ENCODE data around the gene SUGCT.

Gene SUGCT

DNA sequence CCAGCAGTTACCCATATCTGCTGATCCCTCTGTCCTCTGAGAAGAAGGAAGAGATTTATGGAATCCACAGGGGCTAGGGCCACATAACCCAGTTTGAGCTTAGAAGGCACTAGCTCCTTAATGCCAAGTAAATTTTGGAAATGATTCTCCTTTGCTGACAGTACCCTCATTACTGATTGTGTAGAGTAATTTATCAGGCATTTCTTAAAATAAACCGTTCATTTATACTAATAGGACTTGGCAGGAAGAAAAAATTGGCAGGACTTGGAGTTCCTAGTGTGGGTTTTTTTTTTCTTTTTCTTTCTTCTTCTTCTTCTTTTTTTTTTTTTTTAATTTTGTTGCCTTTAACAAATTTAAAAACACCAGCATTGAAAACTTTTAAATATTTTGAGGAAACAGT lies 645.7 kb downstream of the SUGCT start:
- Mint-ChIP-seq H3K9me3 (no peaks in the 10 kb centered on the region), H3K4me3 (no peak overlapping the region), H3K27ac (no peak overlapping the region), H3K4me1 (ENCODE audit: low read depth) (no peaks in the 10 kb centered on the region), H3K27me3 (ENCODE audit: low read depth) (no peaks in the 10 kb centered on the region), H3K36me3 (ENCODE audit: low read depth) (no peaks in the 10 kb centered on the region)

DNA sequence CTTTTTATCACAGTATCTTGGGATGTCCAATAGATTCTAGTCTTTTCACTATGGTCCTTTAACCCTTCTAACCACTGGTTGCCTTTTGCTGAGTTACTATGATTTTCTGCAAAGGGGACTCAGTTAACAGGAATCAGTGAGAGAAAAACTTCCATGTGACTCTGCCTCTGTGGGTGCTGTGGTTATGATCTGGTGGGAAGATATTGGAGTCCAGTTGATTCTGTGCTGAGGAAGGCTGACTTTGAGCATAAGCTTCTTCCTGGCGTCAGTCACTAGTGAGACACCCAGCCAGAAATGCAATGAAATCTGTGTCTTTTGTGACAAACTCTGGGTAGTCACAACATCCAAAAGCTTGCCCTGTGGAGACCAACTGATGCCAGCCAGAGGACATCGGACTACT lies 648.0 kb downstream of the SUGCT start:
- no peak overlapping the region for H3K27ac Mint-ChIP-seq
- no peaks in the 10 kb centered on the region for H3K36me3 Mint-ChIP-seq (ENCODE audit: low read depth)
- no peaks in the 10 kb centered on the region for H3K27me3 Mint-ChIP-seq (ENCODE audit: low read depth)
- no peaks in the 10 kb centered on the region for H3K9me3 Mint-ChIP-seq
- H3K4me3 Mint-ChIP-seq, result no peak overlapping the region
- no peaks in the 10 kb centered on the region for H3K4me1 Mint-ChIP-seq (ENCODE audit: low read depth)

DNA sequence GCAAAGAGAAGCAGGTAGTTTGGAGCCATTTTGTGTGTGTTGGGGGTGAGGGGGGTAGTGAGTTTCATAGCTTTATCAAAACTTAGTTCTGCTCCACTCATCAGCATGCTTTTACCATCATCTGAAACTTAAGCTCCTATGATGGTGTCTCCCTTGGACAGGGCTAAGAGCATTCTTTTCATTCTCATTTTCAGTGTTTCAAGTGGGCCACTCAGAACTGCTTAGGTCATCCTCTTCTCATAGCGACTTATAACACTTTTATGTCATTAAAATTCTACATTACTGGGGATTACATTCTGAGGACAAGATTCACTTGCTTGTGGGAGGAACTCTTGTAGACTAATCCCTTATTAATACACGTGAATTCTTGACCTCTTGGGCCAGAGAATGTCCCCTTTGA lies 649.4 kb downstream of the SUGCT start:
- Mint-ChIP-seq H3K4me1 (ENCODE audit: low read depth) (no peaks in the 10 kb centered on the region), H3K4me3 (no peak overlapping the region), H3K27me3 (ENCODE audit: low read depth) (no peaks in the 10 kb centered on the region), H3K27ac (no peak overlapping the region), H3K36me3 (ENCODE audit: low read depth) (no peaks in the 10 kb centered on the region), H3K9me3 (no peaks in the 10 kb centered on the region)

DNA sequence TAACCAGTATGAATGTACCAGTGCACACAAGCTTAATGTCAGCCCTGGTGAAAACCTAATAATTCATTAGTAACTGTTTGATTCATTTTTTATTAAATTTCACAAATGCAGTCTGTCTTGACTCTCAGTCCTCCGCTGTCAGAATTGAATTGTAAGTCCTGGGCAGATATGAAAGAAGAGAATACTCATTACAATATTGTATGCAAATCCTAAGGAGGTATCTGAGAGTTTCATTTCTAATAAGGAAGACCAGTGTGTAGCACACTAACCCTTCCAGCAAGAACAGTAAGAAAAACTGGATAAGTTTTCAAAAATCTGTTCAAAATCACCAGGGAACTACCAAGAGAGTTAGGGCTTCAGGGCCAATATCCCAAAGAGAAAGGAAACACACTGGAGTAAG lies 652.1 kb downstream of the SUGCT start:
- Mint-ChIP-seq H3K4me1 (ENCODE audit: low read depth) (no peaks in the 10 kb centered on the region), H3K4me3 (no peak overlapping the region), H3K9me3 (peaks cover 3% of the 10 kb centered on the region), H3K27me3 (ENCODE audit: low read depth) (no peaks in the 10 kb centered on the region), H3K27ac (no peak overlapping the region), H3K36me3 (ENCODE audit: low read depth) (no peaks in the 10 kb centered on the region)

DNA sequence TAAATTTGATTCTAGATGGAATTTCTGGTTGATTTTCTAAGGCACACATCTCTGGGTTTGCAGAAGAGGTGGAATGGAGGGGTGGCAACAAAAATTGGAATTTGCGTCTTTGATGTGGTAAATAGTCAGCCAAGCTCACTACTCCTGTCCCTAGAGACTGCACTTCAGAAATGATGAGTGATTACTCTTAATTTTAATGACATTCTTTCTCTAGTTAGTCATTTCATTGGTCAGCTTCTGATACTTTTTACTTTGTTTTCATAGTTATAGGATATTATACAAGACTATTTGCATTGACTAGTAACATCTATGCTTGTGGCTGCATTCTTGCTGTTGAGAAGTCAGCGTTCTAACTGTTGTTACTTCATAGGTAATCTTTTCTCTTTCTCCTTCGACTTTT lies 658.3 kb downstream of the SUGCT start:
- no peak overlapping the region for H3K27ac Mint-ChIP-seq
- no peak overlapping the region for H3K4me3 Mint-ChIP-seq
- no peaks in the 10 kb centered on the region for H3K27me3 Mint-ChIP-seq (ENCODE audit: low read depth)
- no peaks in the 10 kb centered on the region for H3K36me3 Mint-ChIP-seq (ENCODE audit: low read depth)
- peaks cover 3% of the 10 kb centered on the region for H3K9me3 Mint-ChIP-seq
- H3K4me1 Mint-ChIP-seq (ENCODE audit: low read depth), result no peaks in the 10 kb centered on the region

DNA sequence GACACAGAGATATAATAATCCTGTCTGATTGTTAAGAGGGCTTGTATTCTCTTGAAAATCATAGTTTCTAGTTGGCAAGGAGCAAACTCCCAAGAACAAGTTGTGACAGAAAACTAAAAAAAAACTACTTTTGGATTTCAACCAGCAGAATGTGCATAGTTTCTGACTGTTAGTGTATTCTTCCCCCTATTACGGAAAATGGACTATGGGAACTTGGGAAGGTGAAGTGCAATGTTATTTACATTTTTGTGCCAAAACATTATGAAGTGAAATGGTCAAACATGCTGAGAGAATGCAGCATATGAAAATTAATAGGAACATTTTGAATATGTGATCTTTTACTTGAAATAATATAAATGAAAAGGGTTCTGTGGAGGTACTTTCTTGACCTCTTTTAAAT lies 660.8 kb downstream of the SUGCT start:
- Mint-ChIP-seq H3K27ac (no peak overlapping the region), H3K4me1 (ENCODE audit: low read depth) (no peaks in the 10 kb centered on the region), H3K9me3 (no peaks in the 10 kb centered on the region), H3K36me3 (ENCODE audit: low read depth) (no peaks in the 10 kb centered on the region), H3K27me3 (ENCODE audit: low read depth) (no peaks in the 10 kb centered on the region), H3K4me3 (no peak overlapping the region)

DNA sequence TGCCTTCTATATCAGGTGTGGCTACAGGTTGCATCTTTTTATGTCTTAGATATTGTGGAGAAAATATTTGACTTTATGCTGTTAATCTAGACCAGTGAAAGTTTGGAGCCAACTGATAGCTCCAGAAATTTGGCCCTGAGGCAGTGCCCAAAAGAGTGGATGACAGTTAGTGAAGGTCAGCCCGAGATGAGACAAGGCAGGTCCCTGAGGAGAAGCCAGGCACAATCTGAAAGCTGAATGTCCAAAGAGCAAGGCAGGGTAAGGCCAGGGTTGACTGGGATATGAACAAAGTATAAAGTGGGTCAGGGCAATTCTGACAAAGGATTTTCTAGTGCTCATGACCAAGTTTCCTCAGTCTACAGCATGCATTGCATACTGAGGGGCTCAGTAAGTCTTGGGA lies 661.9 kb downstream of the SUGCT start:
- H3K27ac Mint-ChIP-seq, result no peak overlapping the region
- H3K9me3 Mint-ChIP-seq, result no peaks in the 10 kb centered on the region
- no peak overlapping the region for H3K4me3 Mint-ChIP-seq
- no peaks in the 10 kb centered on the region for H3K27me3 Mint-ChIP-seq (ENCODE audit: low read depth)
- no peaks in the 10 kb centered on the region for H3K4me1 Mint-ChIP-seq (ENCODE audit: low read depth)
- no peaks in the 10 kb centered on the region for H3K36me3 Mint-ChIP-seq (ENCODE audit: low read depth)

DNA sequence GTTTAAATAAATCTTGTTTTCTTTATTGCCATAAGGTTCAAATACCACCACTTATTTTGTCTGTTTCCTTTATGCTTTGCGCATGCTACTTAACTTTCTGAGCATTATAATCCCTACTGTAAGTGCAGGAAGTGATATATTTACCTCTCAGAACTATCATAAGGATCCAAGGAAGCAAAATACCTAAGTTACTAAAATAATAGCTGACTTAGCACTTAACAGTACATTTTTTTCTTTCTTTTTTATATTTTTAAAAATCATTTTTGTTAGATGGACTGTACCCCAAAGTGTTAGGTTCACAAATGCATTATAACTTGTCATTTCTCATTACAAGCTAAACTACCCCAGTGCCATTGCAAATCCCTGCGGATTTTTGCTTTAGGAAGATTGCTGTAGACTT lies 663.8 kb downstream of the SUGCT start:
- Mint-ChIP-seq H3K4me3 (no peak overlapping the region), H3K27ac (no peak overlapping the region), H3K27me3 (ENCODE audit: low read depth) (no peaks in the 10 kb centered on the region), H3K36me3 (ENCODE audit: low read depth) (no peaks in the 10 kb centered on the region), H3K9me3 (no peaks in the 10 kb centered on the region), H3K4me1 (ENCODE audit: low read depth) (no peaks in the 10 kb centered on the region)

DNA sequence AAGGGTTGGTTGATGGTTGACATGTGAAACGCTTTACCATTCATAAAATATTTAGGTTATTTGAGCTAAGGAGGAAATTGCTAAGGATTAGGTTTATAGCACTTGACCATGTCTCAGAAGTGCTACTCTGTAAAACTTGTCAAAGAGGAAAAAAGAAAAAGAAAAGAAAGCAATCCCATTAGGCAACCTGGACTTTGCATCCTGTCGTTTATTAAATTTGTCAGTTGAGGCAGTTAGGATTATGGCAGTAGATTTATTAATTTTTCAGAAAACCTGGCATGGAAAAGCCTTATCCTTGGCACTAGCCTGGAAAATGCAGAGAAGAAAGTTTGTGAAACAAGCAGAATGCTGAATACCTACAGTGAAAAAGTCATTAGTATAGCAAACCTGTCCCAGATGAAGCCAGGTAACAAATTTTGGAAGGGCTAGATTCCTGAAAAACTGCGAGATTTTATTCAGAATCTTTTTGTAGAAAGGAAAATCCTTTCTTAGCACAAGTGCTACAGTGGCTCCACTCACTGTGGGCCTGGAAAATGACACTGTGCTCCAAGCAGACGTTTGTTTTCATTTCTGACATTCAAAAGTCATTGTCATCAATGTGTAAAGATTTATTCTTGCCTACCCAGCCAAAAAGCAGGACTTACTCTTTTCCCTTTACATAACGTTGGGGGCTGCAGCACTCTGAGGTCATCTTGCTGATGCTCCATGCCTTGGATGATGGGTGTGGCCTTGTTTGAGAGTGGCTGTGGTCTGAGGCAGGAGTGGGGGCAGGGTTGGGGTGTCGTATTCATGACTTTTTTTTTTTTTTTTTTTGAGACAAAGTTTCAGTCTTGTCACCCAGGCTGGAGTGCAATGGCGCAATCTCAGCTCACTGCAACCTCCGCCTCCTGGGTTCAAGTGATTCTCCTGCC lies 664.9 kb downstream of the SUGCT start:
- no peaks in the 10 kb centered on the region for H3K36me3 Mint-ChIP-seq (ENCODE audit: low read depth)
- H3K4me3 Mint-ChIP-seq, result no peak overlapping the region
- no peaks in the 10 kb centered on the region for H3K9me3 Mint-ChIP-seq
- no peak overlapping the region for H3K27ac Mint-ChIP-seq
- no peaks in the 10 kb centered on the region for H3K27me3 Mint-ChIP-seq (ENCODE audit: low read depth)
- no peaks in the 10 kb centered on the region for H3K4me1 Mint-ChIP-seq (ENCODE audit: low read depth)

DNA sequence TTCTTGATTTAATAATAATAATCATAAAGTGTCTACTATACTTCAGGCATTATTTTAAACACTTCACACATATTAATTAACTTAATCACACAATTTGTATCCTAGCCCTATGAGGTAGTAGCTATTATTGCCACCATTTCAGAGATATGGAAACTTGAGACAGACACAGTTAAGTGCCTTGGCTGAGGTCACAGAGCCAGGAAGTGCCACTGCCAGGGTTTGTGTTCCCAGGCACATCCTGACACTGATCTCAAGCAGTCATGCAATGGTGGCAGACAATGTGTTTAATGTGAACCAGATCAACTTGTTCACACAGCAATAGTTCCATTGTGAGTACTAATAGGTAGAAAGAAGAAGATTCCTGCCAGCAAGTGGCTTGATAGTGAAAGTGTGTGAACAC lies 666.0 kb downstream of the SUGCT start:
- no peaks in the 10 kb centered on the region for H3K36me3 Mint-ChIP-seq (ENCODE audit: low read depth)
- no peaks in the 10 kb centered on the region for H3K9me3 Mint-ChIP-seq
- H3K27me3 Mint-ChIP-seq (ENCODE audit: low read depth), result no peaks in the 10 kb centered on the region
- no peak overlapping the region for H3K4me3 Mint-ChIP-seq
- no peak overlapping the region for H3K27ac Mint-ChIP-seq
- H3K4me1 Mint-ChIP-seq (ENCODE audit: low read depth), result no peaks in the 10 kb centered on the region

DNA sequence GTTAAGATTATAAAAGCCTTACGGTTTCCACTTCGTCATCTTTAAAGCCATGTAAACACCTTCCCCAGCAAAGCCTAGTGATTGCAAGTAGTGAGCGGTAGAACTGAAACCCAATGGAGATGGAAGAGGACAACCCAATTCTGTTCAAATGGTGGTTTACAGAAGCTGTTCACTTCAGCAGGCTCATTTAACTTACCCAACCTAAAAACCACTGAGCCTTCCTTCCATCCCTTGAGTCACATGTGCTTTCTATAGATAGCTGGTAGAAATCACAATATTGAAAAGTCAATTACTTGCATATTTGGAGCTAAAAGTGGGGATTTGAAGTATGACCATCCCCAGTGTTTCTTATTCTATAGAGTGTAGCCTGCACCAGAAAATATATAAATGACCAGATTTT lies 667.7 kb downstream of the SUGCT start:
- no peak overlapping the region for H3K27ac Mint-ChIP-seq
- no peaks in the 10 kb centered on the region for H3K9me3 Mint-ChIP-seq
- no peaks in the 10 kb centered on the region for H3K36me3 Mint-ChIP-seq (ENCODE audit: low read depth)
- no peak overlapping the region for H3K4me3 Mint-ChIP-seq
- H3K27me3 Mint-ChIP-seq (ENCODE audit: low read depth), result no peaks in the 10 kb centered on the region
- no peaks in the 10 kb centered on the region for H3K4me1 Mint-ChIP-seq (ENCODE audit: low read depth)

DNA sequence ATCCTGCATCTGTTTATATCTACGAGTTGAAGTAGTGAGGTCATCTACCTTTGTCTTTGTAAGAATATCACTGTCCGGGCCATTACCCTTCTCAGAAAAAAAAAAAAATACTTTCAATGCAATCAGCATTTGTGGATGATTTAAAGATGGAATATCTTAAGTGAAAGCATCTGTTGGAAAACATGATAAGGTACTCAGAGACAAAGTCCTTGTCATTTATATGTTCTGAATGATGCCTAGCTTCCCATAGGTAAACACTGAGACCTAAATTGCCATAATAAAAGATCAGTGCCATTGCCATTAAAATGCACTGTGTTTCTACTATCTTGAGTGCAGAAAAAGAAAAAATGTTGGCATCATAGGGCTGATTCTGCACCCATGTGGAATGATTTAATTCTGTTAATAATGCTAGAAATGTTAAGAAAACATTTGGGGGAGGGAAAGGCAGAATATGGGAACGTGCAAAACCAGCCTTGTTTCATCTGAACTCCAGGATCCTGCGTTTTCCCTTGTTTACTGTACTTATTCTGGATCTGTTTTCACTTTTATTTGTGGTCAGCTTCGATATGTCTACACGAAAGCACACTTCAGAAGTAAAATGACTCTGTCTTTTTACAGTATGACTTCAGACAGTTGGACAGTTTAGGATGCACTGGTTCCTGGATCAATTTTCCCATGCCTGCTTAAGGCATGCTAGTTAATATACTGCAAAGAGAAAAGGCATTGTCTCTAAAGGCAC lies 669.8 kb downstream of the SUGCT start:
- Mint-ChIP-seq H3K36me3 (ENCODE audit: low read depth) (no peaks in the 10 kb centered on the region), H3K27me3 (ENCODE audit: low read depth) (no peaks in the 10 kb centered on the region), H3K4me3 (no peak overlapping the region), H3K4me1 (ENCODE audit: low read depth) (no peaks in the 10 kb centered on the region), H3K27ac (no peak overlapping the region), H3K9me3 (no peaks in the 10 kb centered on the region)

DNA sequence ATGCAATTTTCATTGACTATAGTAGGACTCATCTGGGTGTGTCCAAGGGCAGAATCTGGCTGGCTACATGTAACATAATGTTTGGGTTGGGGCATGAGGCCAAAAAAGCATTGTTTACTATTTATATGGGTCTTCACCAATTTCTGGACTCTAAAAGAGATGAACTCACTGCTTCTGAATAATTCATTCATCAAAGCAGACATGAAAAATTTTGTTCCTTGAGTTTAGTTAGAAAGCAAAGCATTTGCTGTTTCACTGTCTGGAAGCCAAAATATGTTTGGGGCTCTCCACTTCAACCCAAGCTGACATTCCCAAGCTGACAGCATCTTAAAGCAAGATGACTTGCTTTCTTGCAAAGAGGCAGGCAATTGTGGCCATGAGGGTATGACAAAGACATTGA lies 670.6 kb downstream of the SUGCT start:
- Mint-ChIP-seq H3K36me3 (ENCODE audit: low read depth) (no peaks in the 10 kb centered on the region), H3K27ac (no peak overlapping the region), H3K4me1 (ENCODE audit: low read depth) (no peaks in the 10 kb centered on the region), H3K9me3 (peaks cover 2% of the 10 kb centered on the region), H3K4me3 (no peak overlapping the region), H3K27me3 (ENCODE audit: low read depth) (no peaks in the 10 kb centered on the region)

DNA sequence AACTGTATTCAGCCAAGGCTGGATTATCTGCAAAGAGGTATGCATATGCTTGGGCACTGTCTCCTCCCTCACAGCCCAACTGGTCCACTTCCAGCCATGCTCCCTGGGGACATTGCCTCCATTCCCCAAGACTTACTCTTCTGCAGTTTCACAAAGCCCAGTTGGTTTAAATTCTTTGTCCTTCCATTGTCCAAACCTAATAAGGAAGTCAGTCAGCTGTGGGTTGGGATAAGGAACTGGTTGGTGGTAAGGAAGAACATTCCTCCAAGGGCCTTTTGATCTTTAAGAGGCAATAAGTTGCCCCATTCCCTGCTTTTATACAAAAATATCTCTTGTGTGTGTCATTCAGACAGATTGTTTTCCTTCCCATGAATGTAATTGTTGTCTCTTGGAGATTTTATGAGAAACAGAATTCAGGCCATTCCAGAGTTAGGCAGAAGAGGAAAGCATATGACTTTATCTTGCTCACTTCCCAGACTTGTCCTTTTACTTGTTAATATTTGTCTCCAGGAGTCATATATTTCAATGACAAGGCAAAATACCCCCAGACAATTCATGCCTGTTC lies 673.7 kb downstream of the SUGCT start:
- H3K36me3 Mint-ChIP-seq (ENCODE audit: low read depth), result no peaks in the 10 kb centered on the region
- H3K27ac Mint-ChIP-seq, result no peak overlapping the region
- H3K27me3 Mint-ChIP-seq (ENCODE audit: low read depth), result no peaks in the 10 kb centered on the region
- no peaks in the 10 kb centered on the region for H3K4me1 Mint-ChIP-seq (ENCODE audit: low read depth)
- H3K9me3 Mint-ChIP-seq, result peaks cover 23% of the 10 kb centered on the region
- no peak overlapping the region for H3K4me3 Mint-ChIP-seq

DNA sequence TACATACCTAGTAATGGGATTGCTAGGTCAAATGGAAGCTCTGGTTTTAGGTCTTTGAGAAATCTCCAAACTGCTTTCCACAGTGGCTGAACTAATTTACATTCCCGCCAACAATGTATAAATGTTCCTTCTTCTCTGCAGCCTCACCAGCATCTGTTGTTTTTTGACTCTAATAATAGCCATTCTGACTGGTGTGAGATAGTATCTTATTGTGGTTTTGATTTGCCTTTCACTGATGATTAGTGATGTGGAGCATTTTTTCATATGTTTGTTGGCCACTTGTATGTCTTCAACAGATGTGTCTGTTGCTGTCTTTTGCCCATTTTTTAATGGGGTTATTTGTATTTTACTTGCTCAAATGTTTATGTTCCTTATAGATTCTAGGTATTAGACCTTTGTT lies 675.5 kb downstream of the SUGCT start:
- no peaks in the 10 kb centered on the region for H3K27me3 Mint-ChIP-seq (ENCODE audit: low read depth)
- H3K4me3 Mint-ChIP-seq, result no peak overlapping the region
- H3K27ac Mint-ChIP-seq, result no peak overlapping the region
- H3K4me1 Mint-ChIP-seq (ENCODE audit: low read depth), result no peaks in the 10 kb centered on the region
- no peaks in the 10 kb centered on the region for H3K36me3 Mint-ChIP-seq (ENCODE audit: low read depth)
- H3K9me3 Mint-ChIP-seq, result peaks cover 23% of the 10 kb centered on the region

All from T-helper 1 cell treated with Interleukin-12 subunit alpha and Interleukin-12 subunit beta and Interleukin-4 antibody, amounts not matched to agents 30 μg/mL and 1 μg/mL, for 36 hours (primary cell).